ENCODE measurements around the gene IFITM1. TPM values are rescaled to one million over a fixed set of nuclear protein-coding genes. Genes with fewer than 3 reads are reported as not detected.

The IFITM1 gene
- total and polyA plus RNA-seq, 2 of the 8 experiments (the other 6 are each of a cell fraction or from before 2014, with no cell fraction given) = 394 to 1,464 TPM

- Histone ChIP-seq H4K20me1 (replicated peaks in 1 of 2; ENCODE audit: control insufficient read depth in 1 of 2, insufficient read depth in 2 of 2, low read length in 2 of 2) (no peaks in the 10 kb centered on the region), H2BK5ac (ENCODE audit: low read depth, low read length) (no peak overlapping the region), H3K23me2 (ENCODE audit: low read depth, low read length) (no peaks in the 10 kb centered on the region), H3K4me2 (ENCODE audit: insufficient read depth in 1 of 2, low read depth in 2 of 2, low read length in 2 of 2) (no peak overlapping the region), H3K18ac (ENCODE audit: extremely low read depth, low read length) (no peak overlapping the region; the same call in 1 of the 2 replicates), H3K79me1 (ENCODE audit: low read depth, low read length) (no peaks in the 10 kb centered on the region), H2BK15ac (ENCODE audit: low read length) (peak overlapping the region; percentile 46; the same call in 1 of the 2 replicates), H3K4ac (replicated peaks; ENCODE audit: insufficient read length, low read depth, low read length) (peak overlapping the region; percentile 54), H3K9ac (replicated peaks in 1 of 4; ENCODE audit: extremely low read depth in 1 of 4, low read depth in 3 of 4, low read length in 3 of 4) (no peak overlapping the region), H4K8ac (ENCODE audit: extremely low read depth, insufficient read depth, low read length) (no peak overlapping the region), H2AFZ (ENCODE audit: low read length) (no peak overlapping the region), H3K14ac (ENCODE audit: insufficient read length) (no peak overlapping the region), H4K5ac (ENCODE audit: insufficient read length, low read depth, low read length) (no peak overlapping the region), H3K27me3 (replicated peaks in 1 of 4; ENCODE audit: control insufficient read depth in 3 of 4, extremely low read depth in 1 of 4, insufficient read depth in 3 of 4, low read length in 3 of 4) (no peaks in the 10 kb centered on the region), H2BK120ac (replicated peaks; ENCODE audit: low read depth, low read length) (no peak overlapping the region), H3K79me2 (ENCODE audit: control insufficient read depth in 1 of 2, insufficient read depth in 2 of 2, low read length in 2 of 2) (no peaks in the 10 kb centered on the region), H3K4me1 (replicated peaks in 1 of 4; ENCODE audit: control insufficient read depth in 3 of 4, insufficient read depth in 4 of 4, low read length in 3 of 4) (peaks cover 4 to 20% (median 14%) of the 10 kb centered on the region in 4 experiments), H4K91ac (replicated peaks; ENCODE audit: insufficient read length, low read length) (no peak overlapping the region), H3K27ac (ENCODE audit: low read depth, low read length) (no peak overlapping the region), H2BK12ac (ENCODE audit: low read depth, low read length) (peak overlapping the region; percentile 84; the same call in 1 of the 2 replicates), H3K4me3 (ENCODE audit: extremely low read depth in 1 of 4, insufficient read depth in 2 of 4, low read depth in 3 of 4, low read length in 4 of 4) (no peak overlapping the region), H2BK20ac (ENCODE audit: low read length) (no peak overlapping the region), H2AK5ac (ENCODE audit: low read depth, low read length) (peak overlapping the region; percentile 48; the same call in 1 of the 2 replicates), H3K56ac (replicated peaks; ENCODE audit: insufficient read length, low read depth, low read length) (no peak overlapping the region), H3K23ac (ENCODE audit: insufficient read length) (no peak overlapping the region), H3K36me3 (ENCODE audit: control insufficient read depth in 2 of 4, insufficient read depth in 4 of 4, low read length in 3 of 4) (no peaks in the 10 kb centered on the region), H3K9me3 (ENCODE audit: insufficient read depth in 2 of 2, low read depth in 1 of 2, low read length in 1 of 2) (no peaks in the 10 kb centered on the region)
- 94% methylated on average over 22 of the region's 22 CpGs; no CpG with 5 or more reads in 1 of the 2 experiments for WGBS, 2 experiments (ENCODE audit: extremely low coverage in 1 of 2, insufficient coverage in 1 of 2, insufficient read length in 1 of 2, insufficient replicate concordance in 2 of 2, low coverage in 1 of 2, low lambda C conversion rate in 2 of 2, missing lambda C conversion rate in 1 of 2)
- DNase-seq (ENCODE audit: low read depth in 1 of 2, low spot score in 2 of 2) (peak in 1 of 2 experiments; percentile 29), FAIRE-seq (no peak)
- CTCF ChIA-PET (ENCODE audit: partially characterized antibody) = interaction anchor here (0.8 to 7.0 kb wide), 6 partner anchors 8 to 91 kb away, joined by 3 to 36 read pairs (median 5); no protein-coding TSS in a partner anchor
- POLR2A ChIA-PET (ENCODE audit: partially characterized antibody) = interaction anchor here (0.9 to 2.5 kb wide), 3 partner anchors 15 to 21 kb away, joined by 3 to 8 read pairs (median 3); no protein-coding TSS in a partner anchor
- TF ChIP-seq TAF7 (optimal IDR thresholded peaks at IDR 0.05; ENCODE audit: borderline replicate concordance, low read depth, low read length) = no peak
- no peak for TF ChIP-seq TAF1 (IDR thresholded peaks at IDR 0.05; ENCODE audit: low read depth, low read length)
- no peak for TF ChIP-seq BACH1 (IDR thresholded peaks at IDR 0.05; ENCODE audit: low read length)
- TF ChIP-seq CTCF (IDR thresholded peaks at IDR 0.05; ENCODE audit: control extremely low read depth in 1 of 3, insufficient read depth in 1 of 3, low read depth in 1 of 3, low read length in 3 of 3) = no peak
- TF ChIP-seq RAD21 (IDR thresholded peaks at IDR 0.05 in 1 of 2, conservative IDR thresholded peaks at IDR 0.05 in 1 of 2; ENCODE audit: low read depth in 2 of 2, low read length in 2 of 2) = no peak
- TF ChIP-seq E2F6 (IDR thresholded peaks at IDR 0.05) = no peak
- no peak for TF ChIP-seq RXRA (IDR thresholded peaks at IDR 0.05; ENCODE audit: insufficient read depth, low read depth, low read length)
- no peak for TF ChIP-seq FOSL1 (IDR thresholded peaks at IDR 0.05; ENCODE audit: insufficient read depth, low read depth, low read length)
These were observed 41.5 kb upstream of the IFITM1 start for GRCh38 chr11:272195-272930.
